Transverse colon (tissue), 3 donors: Measurements from ENCODE around the gene MARS1.
"Not testable (repeated sequence)": the region's sequence is repeated elsewhere in the genome, so short reads cannot be mapped to it uniquely, and the experiment has no call there.

Source experiments
- CTCF ChIP-seq, 5 experiments: fragments of 200-600 bp in 3 of 5; fragments of 450-650 bp in 2 of 5; sonication (generic) in 3 of 5; IDR thresholded peaks; 1 replicate in 2 of 5; 2 replicates in 3 of 5; pipeline ENCODE4 v1.5.1; 2016 to 2017; ENCODE audit warnings: antibody characterized with exemption in 5 of 5, inconsistent platforms in 3 of 5, mild to moderate bottlenecking in 2 of 5, moderate library complexity in 1 of 5
- POLR2A ChIP-seq: fragments of 450-650 bp; IDR thresholded peaks from one replicate; pipeline ENCODE4 v1.6.1; 2016; ENCODE audit warnings: antibody characterized with exemption, mild to moderate bottlenecking, moderate library complexity

- TF ChIP-seq POLR2A; CTCF (IDR thresholded peaks at IDR 0.05): not testable (repeated sequence)
Measured at GRCh38 chr12:57514246-57514645, 26.4 kb downstream of the MARS1 start.
